IMR-90 (cell line): Measurements from ENCODE around the gene E2F4.

Experiments
- MAFK ChIP-seq: IDR thresholded peaks from 2 replicates; pipeline ENCODE4 v1.6.1; 2012; ENCODE audit warnings: low read depth, low read length, improper control_type of control experiment
- POLR2A ChIP-seq: IDR thresholded peaks from 2 replicates; pipeline ENCODE4 v1.6.1; 2012; ENCODE audit warnings: mild to moderate bottlenecking, low read depth, low read length
- SMC3 ChIP-seq: fragments of 150-350 bp; IDR thresholded peaks from 2 replicates; pipeline ENCODE4 v1.6.1; 2016; ENCODE audit warnings: low read depth, mild to moderate bottlenecking, antibody characterized with exemption, low read length, moderate library complexity

GRCh38 chr16:67183627-67184452 is 8.1 kb upstream of the E2F4 start, which contains the start of gene MATCAP1:
- no peak for TF ChIP-seq SMC3
- no peak for TF ChIP-seq MAFK
- TF ChIP-seq POLR2A = peak; percentile 90
